Stimulated activated CD8-positive, alpha-beta memory T cell treated with anti-CD3 and anti-CD28 coated beads, Interleukin-7, amount 100 ng/mL, for 24 hours (primary cell): Measurements from ENCODE around the gene WDR45B.

Experiments used
- DNase-seq: peaks from one replicate; pipeline ENCODE4 v3.0.0-alpha.2; 2020; ENCODE audit warnings: low read depth

The WDR45B gene

GRCh38 chr17:82648165-82648668 lies at the start of gene WDR45B:
Gene WDR45B (minus strand): TSS chr17:82648444. CDS start chr17:82648340, 104 bp downstream.
- DNase-seq: peak; percentile 72

- no peak for DNase-seq
Measured at GRCh38 chr17:82697808-82698064, 49.5 kb upstream of the WDR45B start.

DNA sequence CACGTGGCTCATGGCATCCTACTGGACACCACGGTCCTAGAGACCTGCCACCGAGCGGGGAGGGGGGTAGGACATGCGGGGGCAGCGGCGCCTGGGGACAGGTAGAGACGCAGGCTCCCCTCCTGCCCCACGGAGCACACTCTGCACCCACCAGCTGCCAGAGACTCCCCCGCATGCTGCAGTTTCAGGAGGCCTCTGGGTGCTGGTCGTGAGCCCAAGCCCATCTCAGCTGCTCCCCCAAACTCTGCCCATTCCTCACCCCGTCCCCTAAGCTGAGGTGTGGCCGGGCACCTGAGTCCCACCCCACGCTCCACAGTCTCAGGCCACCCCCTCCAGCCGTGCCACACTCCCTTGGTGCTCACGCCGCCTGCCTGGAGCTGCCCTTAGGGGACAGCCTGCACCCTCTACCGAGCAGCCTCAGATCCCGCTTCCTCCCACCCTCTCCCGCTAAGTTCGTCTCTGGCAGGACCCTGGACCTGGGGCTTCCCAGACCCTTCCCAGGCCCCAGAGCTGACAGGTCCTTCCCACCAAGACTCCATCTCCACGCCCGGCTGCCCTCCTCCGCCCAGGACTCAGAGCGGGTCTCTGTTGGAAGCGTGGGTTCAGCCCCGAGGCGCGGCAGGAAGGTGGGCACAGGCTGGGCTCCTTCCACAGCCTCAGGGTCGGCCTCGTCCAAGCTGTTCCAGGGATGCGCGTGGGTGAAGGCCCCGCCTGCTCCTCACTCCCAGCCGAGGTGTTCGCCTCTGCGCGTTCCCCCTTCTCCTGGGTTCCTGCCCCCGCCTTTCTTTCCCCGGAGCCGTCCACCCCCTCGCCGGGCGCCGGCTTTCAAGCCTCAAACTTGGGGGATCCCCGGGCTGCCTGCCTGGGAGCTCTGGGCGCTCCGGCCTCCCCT lies 48.9 kb upstream of the WDR45B start:
- DNase-seq: no peak

- DNase-seq: no peak
Measured at GRCh38 chr17:82696259-82696658, 48.0 kb upstream of the WDR45B start.

DNA sequence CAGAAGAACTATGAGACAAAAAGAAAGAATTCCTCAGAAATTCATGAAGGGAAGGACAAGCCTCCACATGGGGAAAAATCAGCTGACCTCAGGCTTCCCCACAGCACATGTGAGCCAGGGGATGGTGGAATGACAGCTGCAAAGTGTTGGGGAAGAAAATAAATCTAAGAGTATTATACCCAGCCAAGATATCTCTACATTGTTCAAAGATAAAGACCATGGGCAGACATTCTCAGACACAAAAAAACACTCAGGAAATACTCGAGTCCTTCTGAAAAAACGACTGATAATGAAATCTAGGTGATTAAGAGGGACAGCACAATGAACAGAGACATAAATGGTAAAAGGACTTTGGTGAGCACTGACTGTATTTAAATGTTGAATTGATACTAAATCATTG lies 46.4 kb upstream of the WDR45B start:
- no peak for DNase-seq

DNA sequence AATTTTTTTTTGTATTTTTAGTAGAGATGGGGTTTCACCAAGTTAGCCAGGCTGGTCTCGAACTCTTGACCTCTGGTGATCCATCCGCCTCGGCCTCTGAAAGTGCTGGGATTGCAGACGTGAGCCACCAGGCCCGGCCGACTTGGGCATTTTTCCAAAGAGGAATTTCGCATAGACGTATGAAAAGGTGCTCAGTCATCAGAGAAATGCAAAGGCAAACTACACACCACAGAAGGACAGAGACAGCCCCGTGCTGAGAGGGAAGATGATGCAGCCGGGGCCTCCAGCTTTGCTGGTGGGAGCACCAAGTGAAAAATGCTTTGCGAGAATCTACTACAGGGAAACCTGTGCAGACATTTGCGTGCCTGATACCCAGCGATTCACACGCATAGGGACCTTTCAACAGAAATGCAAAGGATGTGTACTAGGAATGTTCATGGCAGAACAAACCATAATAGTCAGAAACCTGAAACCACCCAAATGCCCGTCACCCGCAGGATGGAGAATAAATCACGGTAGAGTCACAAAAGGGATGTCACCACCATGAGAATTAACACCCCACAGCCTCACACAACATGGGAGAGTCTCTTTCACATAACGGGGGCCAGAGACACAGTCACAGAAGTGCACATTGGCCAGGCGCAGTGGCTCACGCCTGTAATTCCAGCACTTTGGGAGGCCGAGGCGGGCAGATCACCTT lies 45.1 kb upstream of the WDR45B start:
- no peak for DNase-seq

GRCh38 chr17:82692268-82692667 lies 44.0 kb upstream of the WDR45B start:
- DNase-seq: no peak

DNA sequence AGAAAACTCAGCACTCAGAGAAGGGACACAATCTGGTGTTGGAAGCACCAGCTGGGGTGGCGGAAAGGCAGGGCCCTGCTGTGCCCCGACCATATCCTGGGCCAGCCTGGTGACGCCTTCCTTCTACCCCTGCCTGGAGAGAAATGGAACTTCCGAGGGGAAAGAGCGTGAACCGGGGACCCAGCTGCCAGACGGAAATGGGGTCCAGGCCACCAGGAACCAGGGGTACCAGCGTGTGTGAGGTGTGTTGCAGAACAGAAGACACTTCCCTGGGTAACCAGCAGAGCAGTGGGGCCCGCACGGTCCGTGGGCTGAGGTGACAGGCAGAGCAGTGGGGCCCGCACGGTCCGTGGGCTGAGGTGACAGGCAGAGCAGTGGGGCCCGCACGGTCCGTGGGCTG lies 43.5 kb upstream of the WDR45B start:
- DNase-seq: no peak

- no peak for DNase-seq
Measured at GRCh38 chr17:82690786-82691489, 42.7 kb upstream of the WDR45B start.

DNA sequence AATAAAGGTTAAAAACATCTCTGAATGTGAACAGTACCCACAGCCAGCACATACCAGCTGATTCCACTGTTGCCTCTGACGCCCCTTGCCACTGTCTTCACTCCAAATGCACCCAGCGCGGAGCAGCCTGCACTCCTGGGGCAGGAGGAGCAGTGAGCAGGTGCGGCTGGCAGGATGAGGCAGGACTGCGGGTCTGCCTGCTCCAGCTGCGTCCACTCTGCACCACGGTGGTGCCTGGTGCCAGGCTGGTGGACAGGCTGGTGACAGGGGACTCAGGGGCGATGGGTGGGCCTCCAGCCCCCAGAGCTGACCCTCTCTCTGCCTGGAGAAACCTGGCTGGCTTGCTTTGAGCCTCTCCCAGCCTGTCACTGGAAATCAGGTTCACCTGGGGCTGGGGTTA lies 40.8 kb upstream of the WDR45B start:
- DNase-seq: no peak

GRCh38 chr17:82687871-82688270 lies 39.6 kb upstream of the WDR45B start:
- no peak for DNase-seq

DNA sequence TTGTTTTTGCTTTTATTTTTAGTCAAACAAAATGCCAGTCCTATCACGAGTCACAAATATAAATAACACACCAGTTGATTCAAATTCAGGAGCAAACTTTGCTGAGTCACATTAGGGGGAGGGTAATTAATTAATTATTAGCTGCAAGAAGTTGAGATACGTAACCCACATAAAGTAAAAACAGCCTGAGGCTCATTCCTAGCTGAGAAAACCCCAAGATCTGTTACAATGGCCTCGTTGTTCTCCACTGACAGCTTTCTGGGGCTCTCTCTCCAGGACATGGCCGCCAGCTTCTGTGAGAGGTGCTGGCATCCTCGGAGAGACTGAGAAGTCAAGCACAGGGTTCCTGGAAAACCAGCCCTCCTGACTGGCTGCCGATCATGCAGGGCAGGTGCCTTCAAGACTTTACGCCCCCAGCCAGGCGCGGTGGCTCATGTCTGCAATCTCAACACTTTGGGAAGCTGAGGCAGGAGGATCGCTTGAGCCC lies 39.2 kb upstream of the WDR45B start:
- no peak for DNase-seq

DNA sequence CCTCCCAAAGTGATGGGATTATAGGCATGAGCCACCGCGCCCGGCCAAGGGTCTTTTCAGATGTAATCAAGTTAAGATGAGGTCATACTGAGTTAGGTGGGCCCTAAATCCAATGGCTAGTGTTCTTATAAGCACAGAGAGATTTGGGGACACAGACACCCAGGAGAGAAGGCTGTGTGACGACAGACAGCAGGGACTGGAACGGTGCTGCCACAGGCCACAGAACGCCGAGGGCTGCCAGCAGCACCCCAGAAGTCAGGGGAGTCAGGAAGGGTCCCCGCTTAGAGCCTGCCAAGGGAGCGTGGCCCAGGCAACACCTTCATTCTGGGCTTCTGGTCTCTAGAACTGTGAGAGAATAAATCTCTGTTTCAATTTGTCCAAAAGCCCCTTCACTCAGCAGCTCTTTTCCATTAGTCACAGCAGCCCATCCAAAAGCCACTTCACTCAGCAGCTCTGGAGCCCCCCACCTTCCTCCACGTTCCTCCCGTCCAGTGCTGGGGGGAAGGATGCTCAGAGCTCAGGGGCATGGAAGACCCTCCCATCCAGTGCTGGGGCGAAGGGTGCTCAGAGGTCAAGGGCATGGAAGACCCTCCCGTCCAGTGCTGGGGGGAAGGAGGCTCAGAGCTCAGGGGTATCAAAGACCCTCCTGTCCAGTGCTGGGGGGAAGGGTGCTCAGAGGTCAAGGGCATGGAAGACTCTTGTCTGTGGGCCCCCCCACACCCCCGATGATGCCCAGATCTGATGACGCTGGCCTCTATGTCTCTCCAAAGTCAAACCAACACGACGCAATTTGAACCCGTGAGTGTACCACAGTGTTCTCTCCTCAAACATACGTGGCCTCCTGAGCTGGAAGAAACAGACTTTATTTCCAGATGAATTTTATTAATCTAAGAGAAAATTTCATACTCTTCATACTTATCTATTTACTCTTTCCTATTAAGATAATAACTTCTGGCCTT lies 38.4 kb upstream of the WDR45B start:
- no peak for DNase-seq

GRCh38 chr17:82685291-82685690 lies 37.0 kb upstream of the WDR45B start:
- no peak for DNase-seq

DNA sequence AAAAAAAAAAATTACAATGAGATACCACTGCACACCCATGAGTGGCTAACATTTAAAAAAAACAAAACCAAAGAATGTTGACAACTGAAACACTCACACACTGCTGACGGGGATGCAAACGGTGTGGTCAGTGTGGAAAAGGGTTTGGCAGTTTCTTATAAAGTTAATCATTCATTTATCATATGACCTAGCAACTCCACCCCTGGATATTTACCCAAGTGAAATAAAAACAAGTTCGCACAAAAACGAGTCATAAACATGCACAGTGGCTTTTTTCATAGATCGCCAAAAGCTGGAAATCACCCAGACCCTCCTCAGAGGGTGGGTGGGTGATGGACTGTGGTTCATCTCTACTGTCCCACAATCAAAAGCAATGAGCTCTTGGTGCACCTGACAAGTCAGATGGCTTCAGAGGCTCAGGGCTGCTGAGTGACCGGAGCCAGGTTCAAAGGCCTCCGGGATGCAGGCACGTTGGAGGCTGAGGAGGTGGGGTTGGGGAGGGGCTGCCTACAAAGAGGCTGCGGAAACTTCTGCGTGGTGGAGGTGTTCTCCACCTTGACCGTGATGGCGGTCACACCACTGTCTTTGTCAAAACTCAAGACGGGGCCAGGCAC lies 36.1 kb upstream of the WDR45B start:
- DNase-seq: no peak

GRCh38 chr17:82683534-82683933 lies 35.3 kb upstream of the WDR45B start:
- no peak for DNase-seq

- DNase-seq: no peak
Measured at GRCh38 chr17:82681547-82681946, 33.3 kb upstream of the WDR45B start.

- DNase-seq: no peak
Measured at GRCh38 chr17:82679586-82680465, 31.6 kb upstream of the WDR45B start.

GRCh38 chr17:82678265-82678891 lies 30.1 kb upstream of the WDR45B start:
- DNase-seq: no peak
